ENCODE measurements around the gene CCDC136.

The CCDC136 gene

DNA sequence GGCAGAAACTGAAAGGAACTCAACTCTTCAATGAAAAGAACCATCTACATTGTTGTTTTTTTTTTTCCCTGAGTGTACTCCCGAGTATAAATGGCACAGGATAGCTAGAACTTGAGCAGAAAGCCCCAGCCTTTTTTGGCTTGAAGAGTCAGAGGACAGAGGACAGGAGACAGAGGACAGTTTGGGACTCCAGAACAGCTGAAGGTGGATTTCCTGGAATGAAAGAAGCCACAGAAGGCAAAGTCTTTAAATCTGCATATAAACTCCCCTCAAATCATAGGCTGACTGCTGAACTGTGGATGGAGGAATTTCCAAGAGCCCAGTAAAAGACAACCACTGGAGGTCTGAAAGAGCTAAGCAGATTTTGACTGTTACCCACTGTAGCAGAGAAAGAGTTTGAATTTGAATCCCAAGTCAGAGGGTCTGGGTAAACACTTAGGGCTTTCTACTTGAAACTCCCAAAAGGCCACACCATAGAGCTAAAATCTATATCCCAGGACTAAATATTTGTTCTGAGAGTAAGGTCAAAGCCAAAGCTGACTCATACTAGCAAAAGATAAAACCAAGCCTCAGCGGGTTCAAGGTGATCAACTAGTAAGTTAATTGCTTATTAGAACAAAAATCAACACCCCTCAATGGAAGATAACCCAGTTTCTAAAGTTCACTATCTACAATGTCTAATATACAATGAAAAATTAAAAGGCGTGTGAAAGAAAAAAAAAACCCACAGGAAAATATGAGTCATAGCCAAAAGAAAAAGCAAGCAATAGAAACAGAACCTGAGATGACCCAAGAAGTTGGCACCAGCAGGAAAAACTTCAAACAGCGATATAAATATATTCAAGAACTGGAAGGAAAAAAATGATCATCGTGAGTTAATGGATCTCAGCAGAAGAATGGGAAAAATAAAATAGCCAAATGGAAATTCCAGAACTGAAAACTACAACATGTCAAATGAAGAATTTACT lies 14.3 kb upstream of the CCDC136 start:
- Histone ChIP-seq H3K27ac (ENCODE audit: low read depth, low read length) (peak overlapping the region; percentile 55), H3K36me3 (ENCODE audit: insufficient read depth, low read length) (peaks cover 19% of the 10 kb centered on the region), H3K79me2 (ENCODE audit: control insufficient read depth, insufficient read depth, low read length, unreplicated experiment) (no peaks in the 10 kb centered on the region), H3K27me3 (ENCODE audit: insufficient read depth, low read length) (no peaks in the 10 kb centered on the region), H3K4me1 (ENCODE audit: control insufficient read depth, insufficient read depth, low read length, unreplicated experiment) (peaks cover 6% of the 10 kb centered on the region), H3K4me3 (ENCODE audit: low read depth, low read length) (no peak overlapping the region), H2AFZ (ENCODE audit: low read length, unreplicated experiment) (no peak overlapping the region)

DNA sequence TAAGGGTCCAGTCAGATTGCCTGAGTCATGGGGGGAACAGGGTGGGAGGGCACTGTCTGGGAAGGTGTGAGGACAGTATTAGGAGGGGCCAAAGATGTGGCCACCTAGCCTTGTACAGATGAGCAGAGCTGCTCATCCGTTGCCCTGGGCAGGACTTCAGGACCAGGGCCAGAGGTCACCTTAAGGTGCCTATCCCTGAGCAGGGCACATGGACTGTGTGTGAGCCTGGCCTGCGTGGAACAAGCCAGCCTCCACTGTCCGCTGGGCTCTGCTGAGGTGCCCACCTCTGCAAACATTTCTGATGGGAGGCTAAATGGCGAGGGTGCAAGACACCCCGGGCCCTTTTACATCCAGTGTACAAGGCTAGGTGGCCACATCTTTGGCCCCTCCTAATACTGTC lies 12.8 kb upstream of the CCDC136 start:
- Histone ChIP-seq H3K79me2 (ENCODE audit: control insufficient read depth, insufficient read depth, low read length, unreplicated experiment) (no peaks in the 10 kb centered on the region), H3K4me3 (ENCODE audit: low read depth, low read length) (no peak overlapping the region), H2AFZ (ENCODE audit: low read length, unreplicated experiment) (no peak overlapping the region), H3K27ac (ENCODE audit: low read depth, low read length) (no peak overlapping the region), H3K27me3 (ENCODE audit: insufficient read depth, low read length) (no peaks in the 10 kb centered on the region), H3K36me3 (ENCODE audit: insufficient read depth, low read length) (peaks cover 9% of the 10 kb centered on the region), H3K4me1 (ENCODE audit: control insufficient read depth, insufficient read depth, low read length, unreplicated experiment) (peaks cover 6% of the 10 kb centered on the region)

DNA sequence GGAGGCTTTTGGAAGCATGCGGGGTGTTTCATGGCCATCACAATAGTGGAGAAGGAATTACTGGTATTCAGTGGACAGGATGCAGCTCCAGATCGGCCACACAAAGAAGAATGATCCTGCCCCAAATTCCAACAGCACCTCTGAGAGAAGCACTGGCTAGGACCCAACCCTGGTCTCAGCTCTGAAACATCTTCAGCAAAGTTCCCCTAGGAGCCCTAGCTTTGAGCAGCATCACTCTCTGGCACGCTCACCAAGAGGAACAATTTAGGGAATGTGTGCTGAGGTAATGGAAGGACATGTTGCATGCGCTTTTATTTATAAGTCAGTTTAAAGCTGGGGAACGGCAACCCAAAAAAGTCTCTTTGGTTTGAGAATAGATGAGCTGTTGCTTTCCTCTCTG lies 10.6 kb upstream of the CCDC136 start:
- Histone ChIP-seq H3K4me3 (ENCODE audit: low read depth, low read length) (no peak overlapping the region), H2AFZ (ENCODE audit: low read length, unreplicated experiment) (no peak overlapping the region), H3K27ac (ENCODE audit: low read depth, low read length) (no peak overlapping the region), H3K79me2 (ENCODE audit: control insufficient read depth, insufficient read depth, low read length, unreplicated experiment) (no peaks in the 10 kb centered on the region), H3K27me3 (ENCODE audit: insufficient read depth, low read length) (no peaks in the 10 kb centered on the region), H3K36me3 (ENCODE audit: insufficient read depth, low read length) (no peaks in the 10 kb centered on the region), H3K4me1 (ENCODE audit: control insufficient read depth, insufficient read depth, low read length, unreplicated experiment) (peaks cover 6% of the 10 kb centered on the region)

DNA sequence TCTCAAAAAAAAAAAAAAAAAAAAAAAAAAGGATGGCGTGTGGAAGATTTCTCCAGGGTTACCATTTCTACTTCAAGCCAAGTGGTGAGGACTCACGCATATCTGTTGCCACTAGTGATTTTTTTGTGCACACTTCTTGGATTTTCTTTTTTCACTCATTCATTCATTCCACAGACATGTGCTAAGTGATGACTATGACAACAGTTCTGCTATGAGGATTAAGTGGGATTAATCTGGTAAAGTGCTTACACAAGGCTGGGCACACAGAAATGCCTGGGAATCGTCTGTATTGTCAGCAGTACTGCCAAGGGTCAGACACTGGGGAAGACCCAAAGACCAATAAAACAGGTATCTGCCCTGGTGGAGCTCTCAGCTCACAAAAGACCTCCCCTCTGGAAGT lies 9.9 kb upstream of the CCDC136 start:
- no peak overlapping the region for H2AFZ ChIP-seq (ENCODE audit: low read length, unreplicated experiment)
- H3K4me1 ChIP-seq (ENCODE audit: control insufficient read depth, insufficient read depth, low read length, unreplicated experiment) = peaks cover 6% of the 10 kb centered on the region
- no peak overlapping the region for H3K4me3 ChIP-seq (ENCODE audit: low read depth, low read length)
- H3K36me3 ChIP-seq (ENCODE audit: insufficient read depth, low read length) = no peaks in the 10 kb centered on the region
- no peak overlapping the region for H3K27ac ChIP-seq (ENCODE audit: low read depth, low read length)
- H3K79me2 ChIP-seq (ENCODE audit: control insufficient read depth, insufficient read depth, low read length, unreplicated experiment) = no peaks in the 10 kb centered on the region
- no peaks in the 10 kb centered on the region for H3K27me3 ChIP-seq (ENCODE audit: insufficient read depth, low read length)

DNA sequence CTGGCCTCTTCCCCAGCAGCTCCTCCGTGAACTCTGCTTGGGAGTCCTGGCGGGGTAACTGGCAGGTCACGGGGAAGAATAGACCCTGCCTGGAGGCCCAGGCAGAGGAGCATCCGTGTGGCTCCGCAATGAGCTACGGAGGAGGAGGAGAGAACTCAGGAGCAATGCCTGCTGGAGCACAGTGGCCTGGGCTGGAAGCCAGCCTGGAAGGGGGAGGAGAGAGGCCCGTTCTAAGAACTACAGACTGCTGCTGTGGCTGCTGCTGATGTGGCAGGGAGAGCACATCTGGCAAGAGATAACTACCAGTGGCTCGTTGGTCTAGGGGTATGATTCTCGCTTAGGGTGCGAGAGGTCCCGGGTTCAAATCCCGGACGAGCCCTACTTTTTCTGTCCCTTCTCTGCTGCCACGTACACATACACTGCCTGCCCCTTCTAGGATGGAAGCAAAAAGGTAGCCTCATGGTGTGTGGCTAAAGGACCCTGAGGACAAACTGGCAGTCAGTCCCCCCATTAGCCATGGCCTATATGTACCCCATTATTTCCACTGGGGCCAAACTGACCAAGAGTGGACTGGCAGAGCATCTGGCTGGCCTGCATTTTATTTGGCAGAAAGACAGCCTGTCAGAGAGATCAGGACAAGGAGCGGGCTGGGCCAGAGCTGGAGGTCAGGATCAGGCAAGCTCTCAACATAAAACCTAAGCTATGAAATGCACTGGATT lies 8.5 kb upstream of the CCDC136 start:
- Histone ChIP-seq H3K27ac (ENCODE audit: low read depth, low read length) (no peak overlapping the region), H3K27me3 (ENCODE audit: insufficient read depth, low read length) (0 out of 2 replicates have a peak, but pooled peaks cover 4% of the 10 kb centered on the region), H3K79me2 (ENCODE audit: control insufficient read depth, insufficient read depth, low read length, unreplicated experiment) (no peaks in the 10 kb centered on the region), H3K36me3 (ENCODE audit: insufficient read depth, low read length) (no peaks in the 10 kb centered on the region), H3K4me3 (ENCODE audit: low read depth, low read length) (no peak overlapping the region), H2AFZ (ENCODE audit: low read length, unreplicated experiment) (no peak overlapping the region), H3K4me1 (ENCODE audit: control insufficient read depth, insufficient read depth, low read length, unreplicated experiment) (no peaks in the 10 kb centered on the region)

DNA sequence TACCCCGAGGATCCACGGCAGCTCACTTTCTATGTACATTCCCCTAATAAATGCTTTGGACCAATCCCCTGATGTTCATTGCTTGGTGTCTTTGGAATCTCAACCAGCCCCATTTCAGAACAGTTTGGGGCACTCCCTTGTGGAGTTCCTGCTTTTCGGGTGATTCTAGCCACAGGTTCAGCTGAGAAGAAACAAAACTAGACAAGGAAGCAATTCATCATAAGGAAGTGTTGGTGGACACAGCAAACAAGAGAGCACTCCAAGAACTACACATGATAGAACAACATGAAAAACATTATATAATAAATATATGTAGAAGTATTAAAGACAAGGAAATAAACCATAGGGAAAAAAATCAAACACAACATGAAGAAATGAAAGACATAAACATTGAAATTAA lies 6.0 kb upstream of the CCDC136 start:
- Histone ChIP-seq H3K27ac (ENCODE audit: low read depth, low read length) (no peak overlapping the region), H3K4me3 (ENCODE audit: low read depth, low read length) (no peak overlapping the region), H3K79me2 (ENCODE audit: control insufficient read depth, insufficient read depth, low read length, unreplicated experiment) (no peaks in the 10 kb centered on the region), H2AFZ (ENCODE audit: low read length, unreplicated experiment) (no peak overlapping the region), H3K4me1 (ENCODE audit: control insufficient read depth, insufficient read depth, low read length, unreplicated experiment) (no peaks in the 10 kb centered on the region), H3K27me3 (ENCODE audit: insufficient read depth, low read length) (peaks cover 11% of the 10 kb centered on the region; the same call in 1 of the 2 replicates), H3K36me3 (ENCODE audit: insufficient read depth, low read length) (no peaks in the 10 kb centered on the region)

DNA sequence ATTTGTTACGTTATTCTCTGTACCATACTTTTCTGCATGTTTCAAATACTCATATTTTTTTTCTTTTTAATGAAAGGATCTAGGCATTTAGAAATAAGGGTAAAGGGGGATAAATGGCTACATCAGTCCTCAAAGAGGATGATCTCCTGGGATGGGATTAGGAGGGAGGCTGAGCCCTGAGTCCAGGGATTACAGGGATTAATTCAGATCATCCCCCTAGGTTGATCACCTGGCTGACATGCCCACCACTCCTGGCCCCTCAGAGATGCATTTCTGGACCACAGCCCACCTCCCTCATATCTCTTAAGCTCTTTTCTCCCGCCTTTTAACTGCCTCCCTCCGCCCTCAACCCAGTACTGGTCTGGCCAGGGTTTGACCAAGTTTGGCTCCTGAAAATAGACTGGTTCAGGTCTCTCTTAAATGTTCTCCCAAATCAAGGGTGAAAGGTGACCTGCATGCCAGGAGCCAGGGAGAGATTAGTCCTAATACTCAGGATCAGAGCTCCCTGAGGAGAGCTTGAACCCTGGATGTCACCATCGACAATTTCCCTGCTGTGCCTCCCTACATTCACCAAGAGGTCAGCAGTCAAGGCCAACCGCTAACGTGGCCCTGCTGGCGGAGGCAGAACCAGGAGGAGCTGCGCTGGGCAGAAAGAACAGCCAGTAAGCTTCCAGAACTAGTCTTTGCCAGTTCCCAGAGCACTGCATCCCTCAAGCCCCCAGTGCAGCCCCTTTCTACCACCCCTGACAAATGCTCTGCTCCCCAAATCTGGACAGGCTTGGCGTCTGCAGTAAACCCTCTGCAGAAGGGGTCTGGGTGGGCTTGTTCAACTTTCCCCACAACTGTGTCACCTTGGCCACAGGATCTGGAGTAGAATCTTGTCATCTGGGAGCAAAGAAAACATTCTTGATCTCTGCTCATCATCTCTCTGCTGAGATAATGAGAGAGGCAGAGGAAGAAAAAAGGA lies 3.0 kb upstream of the CCDC136 start:
- Histone ChIP-seq H3K79me2 (ENCODE audit: control insufficient read depth, insufficient read depth, low read length, unreplicated experiment) (no peaks in the 10 kb centered on the region), H3K27ac (ENCODE audit: low read depth, low read length) (no peak overlapping the region), H3K36me3 (ENCODE audit: insufficient read depth, low read length) (no peaks in the 10 kb centered on the region), H3K4me3 (ENCODE audit: low read depth, low read length) (no peak overlapping the region), H2AFZ (ENCODE audit: low read length, unreplicated experiment) (no peak overlapping the region), H3K4me1 (ENCODE audit: control insufficient read depth, insufficient read depth, low read length, unreplicated experiment) (no peaks in the 10 kb centered on the region), H3K27me3 (ENCODE audit: insufficient read depth, low read length) (peaks cover 11% of the 10 kb centered on the region; the same call in 1 of the 2 replicates)

DNA sequence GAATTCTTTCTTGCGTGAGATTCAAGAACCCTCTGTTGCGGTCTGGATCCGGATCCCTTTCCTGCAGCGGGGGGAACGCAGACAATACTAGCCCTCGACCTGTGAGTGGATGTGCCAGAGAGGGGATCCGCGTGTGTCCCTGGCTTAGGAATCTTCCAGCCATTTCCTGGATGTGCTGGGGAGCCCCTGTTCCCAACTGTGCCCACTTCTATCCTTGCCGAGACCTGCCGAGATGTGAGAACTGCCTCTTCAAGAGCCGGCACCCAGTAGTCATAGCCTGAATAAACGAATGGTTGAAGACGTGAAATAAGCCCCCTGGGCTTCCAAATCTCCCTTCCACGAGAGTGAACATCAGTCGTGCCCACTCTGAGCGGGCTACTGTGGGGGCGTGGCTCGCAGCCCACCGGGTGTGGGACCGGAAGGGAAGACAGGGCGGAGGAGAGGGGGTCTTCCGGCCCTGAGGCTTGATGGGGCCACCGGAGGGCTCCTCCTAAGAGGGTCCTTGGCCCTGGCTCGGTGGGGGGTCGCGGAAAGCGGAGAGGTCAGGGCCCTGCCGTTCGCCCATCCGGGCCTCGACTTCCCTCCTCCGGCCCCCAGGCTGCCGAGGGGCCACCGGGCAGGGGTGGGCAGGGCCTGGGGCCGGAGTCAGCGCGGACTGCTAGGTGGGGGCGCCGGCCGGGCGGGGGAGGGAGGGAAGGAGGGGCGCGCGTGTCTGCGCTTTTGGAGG lies 1.3 kb upstream of the CCDC136 start:
- H3K4me1 ChIP-seq (ENCODE audit: control insufficient read depth, insufficient read depth, low read length, unreplicated experiment) = no peaks in the 10 kb centered on the region
- peak overlapping the region; percentile 51 for H2AFZ ChIP-seq (ENCODE audit: low read length, unreplicated experiment)
- H3K4me3 ChIP-seq (ENCODE audit: low read depth, low read length) = peak overlapping the region; percentile 90
- no peaks in the 10 kb centered on the region for H3K79me2 ChIP-seq (ENCODE audit: control insufficient read depth, insufficient read depth, low read length, unreplicated experiment)
- peaks cover 11% of the 10 kb centered on the region; the same call in 1 of the 2 replicates for H3K27me3 ChIP-seq (ENCODE audit: insufficient read depth, low read length)
- H3K36me3 ChIP-seq (ENCODE audit: insufficient read depth, low read length) = no peaks in the 10 kb centered on the region
- no peak overlapping the region for H3K27ac ChIP-seq (ENCODE audit: low read depth, low read length)

DNA sequence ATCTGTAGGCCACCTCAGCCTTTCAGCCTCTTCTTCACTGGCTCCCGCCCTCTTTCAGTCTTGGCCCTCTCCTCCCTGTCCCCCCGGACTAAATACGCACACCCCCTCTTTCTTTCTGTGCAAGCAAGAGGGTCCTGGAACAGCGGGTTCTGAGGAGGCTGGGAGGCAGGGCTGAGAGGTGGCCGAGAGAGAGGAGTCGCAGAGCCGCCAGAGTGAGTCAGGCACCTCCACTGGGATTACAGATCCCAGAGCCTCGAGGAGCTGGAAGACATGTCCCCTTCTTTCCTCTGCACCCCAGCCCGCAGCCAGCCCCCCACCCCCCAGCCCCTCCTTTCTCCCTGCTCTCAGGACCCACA lies 182 bp downstream of the CCDC136 start:
- no peak overlapping the region for H2AFZ ChIP-seq (ENCODE audit: low read length, unreplicated experiment)
- peak overlapping the region; percentile 90 for H3K4me3 ChIP-seq (ENCODE audit: low read depth, low read length)
- H3K79me2 ChIP-seq (ENCODE audit: control insufficient read depth, insufficient read depth, low read length, unreplicated experiment) = no peaks in the 10 kb centered on the region
- H3K27me3 ChIP-seq (ENCODE audit: insufficient read depth, low read length) = peaks cover 11% of the 10 kb centered on the region; the same call in 1 of the 2 replicates
- no peaks in the 10 kb centered on the region for H3K4me1 ChIP-seq (ENCODE audit: control insufficient read depth, insufficient read depth, low read length, unreplicated experiment)
- no peak overlapping the region for H3K27ac ChIP-seq (ENCODE audit: low read depth, low read length)
- no peaks in the 10 kb centered on the region for H3K36me3 ChIP-seq (ENCODE audit: insufficient read depth, low read length)

All from ACC112 (cell line).